Measurements from ENCODE around the gene NTN3.

DNA sequence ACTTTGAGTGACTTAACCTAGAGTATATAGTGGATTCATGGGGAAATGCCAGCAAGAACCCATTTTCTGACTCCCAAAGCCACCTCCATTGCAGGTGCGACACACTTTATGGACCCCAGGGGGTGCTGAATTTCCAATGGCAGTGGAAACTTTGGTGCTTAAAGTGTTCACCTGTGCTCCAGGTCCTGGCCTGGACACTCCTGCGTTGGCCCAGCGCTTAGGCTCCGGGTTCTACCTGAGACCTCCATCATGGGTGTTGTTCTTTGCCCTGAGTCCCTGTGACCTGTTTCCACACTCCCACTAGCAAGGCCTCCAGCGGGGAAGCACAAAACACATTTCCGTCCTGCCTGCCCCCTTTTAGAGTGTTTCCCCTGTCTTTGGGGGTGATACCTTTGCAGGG lies 38.8 kb upstream of the NTN3 start:
- TF ChIP-seq, protein P1, sequence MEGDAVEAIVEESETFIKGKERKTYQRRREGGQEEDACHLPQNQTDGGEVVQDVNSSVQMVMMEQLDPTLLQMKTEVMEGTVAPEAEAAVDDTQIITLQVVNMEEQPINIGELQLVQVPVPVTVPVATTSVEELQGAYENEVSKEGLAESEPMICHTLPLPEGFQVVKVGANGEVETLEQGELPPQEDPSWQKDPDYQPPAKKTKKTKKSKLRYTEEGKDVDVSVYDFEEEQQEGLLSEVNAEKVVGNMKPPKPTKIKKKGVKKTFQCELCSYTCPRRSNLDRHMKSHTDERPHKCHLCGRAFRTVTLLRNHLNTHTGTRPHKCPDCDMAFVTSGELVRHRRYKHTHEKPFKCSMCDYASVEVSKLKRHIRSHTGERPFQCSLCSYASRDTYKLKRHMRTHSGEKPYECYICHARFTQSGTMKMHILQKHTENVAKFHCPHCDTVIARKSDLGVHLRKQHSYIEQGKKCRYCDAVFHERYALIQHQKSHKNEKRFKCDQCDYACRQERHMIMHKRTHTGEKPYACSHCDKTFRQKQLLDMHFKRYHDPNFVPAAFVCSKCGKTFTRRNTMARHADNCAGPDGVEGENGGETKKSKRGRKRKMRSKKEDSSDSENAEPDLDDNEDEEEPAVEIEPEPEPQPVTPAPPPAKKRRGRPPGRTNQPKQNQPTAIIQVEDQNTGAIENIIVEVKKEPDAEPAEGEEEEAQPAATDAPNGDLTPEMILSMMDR (IDR thresholded peaks at IDR 0.05) = no peak
- no peak for TF ChIP-seq POLR2A (IDR thresholded peaks at IDR 0.05)
